Bronchial epithelial cell (primary cell): ENCODE results near the gene PIM3. TPM values are rescaled to one million over a fixed set of nuclear protein-coding genes. Genes with fewer than 3 reads are reported as not detected.

Experiments
- DNase-seq: peaks from one replicate; pipeline ENCODE4 v3.0.0-alpha.2; 2010; ENCODE audit warnings: low read depth
- FAIRE-seq: peaks from 2 replicates; lab custom pipeline; 2011; peaks lifted over from hg19 to GRCh38; lab: Jason Lieb, UNC
- H3K27me3 ChIP-seq: 2 replicates; pipeline ENCODE4 v1.5.1; 2011; ENCODE audit warnings: low read length; ENCODE audit not compliant: control insufficient read depth, insufficient read depth
- H3K36me3 ChIP-seq: 2 replicates; pipeline ENCODE4 v1.5.1; 2011; ENCODE audit warnings: low read length; ENCODE audit not compliant: control insufficient read depth, insufficient read depth
- H3K4me3 ChIP-seq: 2 replicates; pipeline ENCODE4 v1.5.1; 2011; ENCODE audit warnings: mild to moderate bottlenecking, low read depth, low read length, control low read depth
- total RNA-seq: library from RNA; depleted of rRNA; stranded (reverse); fragments of >200 nt; gene quantifications from 2 replicates; pipeline ENCODE4 v1.2.1, GENCODE V29; 2014
- TF ChIP-seq, protein P1 (sequence below): IDR thresholded peaks from 2 replicates; pipeline ENCODE4 v1.5.1; 2011; ENCODE audit warnings: mild to moderate bottlenecking, moderate library complexity, low read length, control low read depth, inconsistent platforms; ENCODE audit not compliant: insufficient read depth, severe bottlenecking

Gene PIM3
- total RNA-seq, 1 donor from 2014 or later = 67.1 TPM

DNA sequence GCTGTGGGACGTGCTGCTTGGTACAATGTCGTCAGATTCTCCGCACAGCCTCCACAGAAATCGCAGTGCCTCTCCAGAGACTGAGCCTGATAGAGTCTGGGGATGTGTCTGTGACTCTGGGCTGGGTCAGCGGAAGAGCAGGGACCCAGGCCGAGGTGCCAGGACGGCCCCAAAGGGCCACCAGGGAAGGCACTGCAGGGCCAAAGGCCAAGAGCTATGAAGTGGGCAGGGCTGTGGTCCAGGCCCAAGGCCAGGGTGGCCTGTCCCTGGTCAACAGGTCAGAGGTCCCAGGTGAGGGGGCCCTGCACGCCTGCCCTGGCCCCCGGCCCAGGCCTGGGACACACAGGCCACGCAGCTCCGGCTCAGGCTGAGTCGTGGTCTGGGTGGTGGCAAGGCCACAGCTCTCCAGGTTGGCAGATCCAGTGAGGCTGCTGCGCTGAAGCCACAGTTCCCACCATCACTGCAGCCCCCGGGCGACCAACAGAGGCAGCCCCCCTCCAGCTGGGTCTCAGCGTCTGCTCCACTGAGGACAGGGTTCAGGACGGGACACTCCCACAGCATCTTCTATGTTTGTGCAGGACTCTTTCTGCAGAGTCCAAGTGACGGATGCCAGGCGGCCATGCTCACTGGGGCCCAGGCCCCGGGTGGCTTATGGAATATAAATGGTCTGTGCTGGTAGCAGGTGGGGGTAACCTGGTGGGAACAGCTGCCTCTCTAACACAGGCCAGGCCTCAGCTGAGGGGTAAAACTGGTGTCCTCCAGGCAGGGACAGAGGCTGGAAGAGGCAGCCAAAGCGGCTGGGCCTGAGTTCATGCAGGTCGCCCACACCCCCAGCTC lies 4.8 kb upstream of the PIM3 start:
- Histone ChIP-seq H3K36me3 (no peaks in the 10 kb centered on the region), H3K27me3 (no peaks in the 10 kb centered on the region), H3K4me3 (no peak overlapping the region)
- DNase-seq = no peak
- FAIRE-seq = no peak
- TF ChIP-seq, protein P1, sequence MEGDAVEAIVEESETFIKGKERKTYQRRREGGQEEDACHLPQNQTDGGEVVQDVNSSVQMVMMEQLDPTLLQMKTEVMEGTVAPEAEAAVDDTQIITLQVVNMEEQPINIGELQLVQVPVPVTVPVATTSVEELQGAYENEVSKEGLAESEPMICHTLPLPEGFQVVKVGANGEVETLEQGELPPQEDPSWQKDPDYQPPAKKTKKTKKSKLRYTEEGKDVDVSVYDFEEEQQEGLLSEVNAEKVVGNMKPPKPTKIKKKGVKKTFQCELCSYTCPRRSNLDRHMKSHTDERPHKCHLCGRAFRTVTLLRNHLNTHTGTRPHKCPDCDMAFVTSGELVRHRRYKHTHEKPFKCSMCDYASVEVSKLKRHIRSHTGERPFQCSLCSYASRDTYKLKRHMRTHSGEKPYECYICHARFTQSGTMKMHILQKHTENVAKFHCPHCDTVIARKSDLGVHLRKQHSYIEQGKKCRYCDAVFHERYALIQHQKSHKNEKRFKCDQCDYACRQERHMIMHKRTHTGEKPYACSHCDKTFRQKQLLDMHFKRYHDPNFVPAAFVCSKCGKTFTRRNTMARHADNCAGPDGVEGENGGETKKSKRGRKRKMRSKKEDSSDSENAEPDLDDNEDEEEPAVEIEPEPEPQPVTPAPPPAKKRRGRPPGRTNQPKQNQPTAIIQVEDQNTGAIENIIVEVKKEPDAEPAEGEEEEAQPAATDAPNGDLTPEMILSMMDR = no peak

DNA sequence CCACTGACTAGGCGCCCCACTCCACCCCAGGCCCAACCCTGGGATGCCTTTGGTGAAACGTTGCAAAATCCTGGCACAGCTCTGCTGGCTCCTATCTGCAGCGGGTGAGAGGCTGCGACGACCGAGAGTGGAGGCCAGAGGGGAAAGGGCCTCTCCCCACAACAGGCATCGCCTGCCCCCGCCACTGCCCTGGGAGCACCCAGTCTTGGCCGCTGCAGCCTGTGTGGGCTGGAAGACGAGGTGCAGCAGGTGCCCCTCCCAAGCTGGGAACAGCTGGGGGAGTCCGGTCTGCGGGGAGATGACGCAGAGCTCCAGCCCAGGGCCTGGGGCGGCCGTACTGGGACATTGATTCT lies 4.2 kb upstream of the PIM3 start:
- no peak for DNase-seq
- no peaks in the 10 kb centered on the region for H3K27me3 ChIP-seq
- H3K4me3 ChIP-seq = no peak overlapping the region
- TF ChIP-seq, protein P1 = no peak
- peaks cover under 1% of the 10 kb centered on the region for H3K36me3 ChIP-seq
- FAIRE-seq = no peak

DNA sequence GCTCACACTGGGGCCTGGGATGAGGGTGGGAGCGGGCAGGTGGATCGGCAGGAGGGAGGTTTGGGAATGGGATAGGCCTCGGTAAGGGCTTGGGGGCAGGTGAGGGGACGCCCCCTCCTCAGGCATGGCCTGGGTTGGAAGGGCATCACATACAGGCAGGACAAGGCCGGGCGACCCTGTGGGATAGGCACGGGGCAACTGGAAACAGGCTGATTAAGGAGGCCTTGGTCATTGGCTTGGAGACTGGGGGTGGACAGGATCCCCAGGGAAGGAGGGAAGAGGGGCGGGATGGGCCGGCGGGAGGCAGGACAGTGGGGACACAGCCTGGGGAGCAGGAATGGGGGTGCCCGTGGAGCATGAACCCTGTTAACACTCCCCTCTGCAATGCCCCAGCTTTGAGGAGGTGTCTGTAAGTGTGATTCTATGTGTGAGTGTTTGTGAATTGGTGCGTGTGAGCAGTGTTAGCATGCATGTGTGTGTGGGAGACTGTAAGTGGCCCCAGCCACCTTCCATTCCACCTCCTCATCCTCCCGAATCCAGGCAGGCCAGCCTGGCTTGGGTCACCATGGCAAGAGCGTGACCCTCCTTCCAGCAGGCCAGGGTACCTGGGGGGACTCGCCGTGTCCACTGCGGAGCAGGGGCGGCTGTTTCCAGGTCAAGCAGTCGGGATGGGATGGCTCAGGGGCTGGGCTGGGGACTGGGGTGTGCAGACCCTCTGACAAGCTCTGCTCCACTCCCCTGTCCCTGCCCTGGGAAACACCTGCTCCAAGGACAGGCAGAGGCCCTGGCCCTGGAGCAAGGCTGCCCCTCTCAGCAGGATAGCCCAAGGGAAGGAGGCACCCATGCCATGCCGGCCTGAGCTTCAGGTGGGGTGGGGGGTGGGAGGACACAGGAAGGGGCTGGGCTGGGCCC lies 3.4 kb upstream of the PIM3 start:
- no peak for FAIRE-seq

DNA sequence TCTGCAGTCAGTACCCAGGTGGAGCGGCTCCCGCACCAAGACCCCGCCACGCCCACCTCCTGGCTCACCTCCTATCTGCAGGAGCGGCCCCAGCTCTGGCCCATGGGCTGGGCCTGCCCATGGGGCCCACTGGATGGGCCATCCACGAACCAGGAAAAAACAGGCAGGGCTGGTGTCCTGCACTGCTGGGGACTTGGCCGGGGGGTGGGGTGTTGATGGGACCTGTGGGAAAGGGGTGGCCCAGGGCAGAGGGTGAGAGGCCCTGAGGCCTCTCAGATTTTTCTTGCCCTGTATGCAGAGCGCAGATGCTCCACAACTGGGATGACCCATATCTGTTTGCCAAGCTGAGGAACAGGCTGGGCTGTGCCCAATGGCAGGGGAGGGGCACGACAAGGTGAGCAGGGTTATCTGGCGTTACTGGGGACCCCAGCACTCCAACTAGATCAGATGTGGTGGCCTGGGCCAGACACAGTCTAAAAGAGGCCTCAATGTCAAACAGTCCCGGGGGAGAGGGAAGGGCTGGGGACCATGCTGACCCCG lies 2.7 kb upstream of the PIM3 start:
- Histone ChIP-seq H3K4me3 (no peak overlapping the region), H3K36me3 (peaks cover 10% of the 10 kb centered on the region), H3K27me3 (no peaks in the 10 kb centered on the region)
- TF ChIP-seq, protein P1 = no peak
- DNase-seq (no peak), FAIRE-seq (peak; percentile 90)

More for the DNA sequence above, 3.4 kb upstream of the PIM3 start:
- Histone ChIP-seq H3K36me3 (peaks cover 5% of the 10 kb centered on the region), H3K4me3 (no peak overlapping the region), H3K27me3 (no peaks in the 10 kb centered on the region)
- no peak for DNase-seq
- TF ChIP-seq, protein P1 = no peak

DNA sequence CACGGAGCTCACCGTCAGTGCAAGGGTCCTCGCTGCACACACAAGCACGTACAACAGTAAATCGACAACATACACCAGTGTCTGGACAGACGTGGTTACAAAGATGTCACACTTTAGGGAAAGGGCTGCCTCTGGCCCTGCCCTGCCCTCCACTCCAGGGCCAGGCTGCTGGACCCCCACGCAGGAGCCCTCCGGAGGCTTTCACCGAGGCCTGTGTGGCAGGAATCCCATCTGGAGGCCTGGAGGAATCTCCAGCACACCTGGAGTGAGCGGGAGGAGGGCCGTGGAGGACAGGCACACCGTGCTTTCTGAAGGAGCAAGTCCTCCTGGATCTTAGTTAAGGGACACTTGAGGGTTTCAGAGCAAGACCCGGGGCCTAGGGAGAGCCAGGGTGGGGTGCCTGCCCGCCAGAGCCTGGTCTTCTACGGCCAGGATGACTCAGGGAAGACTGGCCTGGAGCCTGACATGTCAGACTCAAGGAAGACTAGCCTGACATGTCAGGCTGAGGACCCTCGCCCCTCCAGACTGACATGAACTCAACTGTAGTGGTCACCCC lies 2.1 kb upstream of the PIM3 start:
- TF ChIP-seq, protein P1 = no peak
- H3K36me3 ChIP-seq = peaks cover 14% of the 10 kb centered on the region
- DNase-seq (no peak), FAIRE-seq (no peak)
- H3K4me3 ChIP-seq = no peak overlapping the region
- H3K27me3 ChIP-seq = no peaks in the 10 kb centered on the region
